HG03064 (cell line): ENCODE measurements around the gene TSG101.

ENCODE experiments used
- ATAC-seq: cut with Tn5 transposase; IDR thresholded peaks from one replicate; pipeline ENCODE4 v1.9.1; 2021; ENCODE audit warnings: low read depth; ENCODE audit not compliant: unreplicated experiment

TSG101 gene, protein sequence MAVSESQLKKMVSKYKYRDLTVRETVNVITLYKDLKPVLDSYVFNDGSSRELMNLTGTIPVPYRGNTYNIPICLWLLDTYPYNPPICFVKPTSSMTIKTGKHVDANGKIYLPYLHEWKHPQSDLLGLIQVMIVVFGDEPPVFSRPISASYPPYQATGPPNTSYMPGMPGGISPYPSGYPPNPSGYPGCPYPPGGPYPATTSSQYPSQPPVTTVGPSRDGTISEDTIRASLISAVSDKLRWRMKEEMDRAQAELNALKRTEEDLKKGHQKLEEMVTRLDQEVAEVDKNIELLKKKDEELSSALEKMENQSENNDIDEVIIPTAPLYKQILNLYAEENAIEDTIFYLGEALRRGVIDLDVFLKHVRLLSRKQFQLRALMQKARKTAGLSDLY

DNA sequence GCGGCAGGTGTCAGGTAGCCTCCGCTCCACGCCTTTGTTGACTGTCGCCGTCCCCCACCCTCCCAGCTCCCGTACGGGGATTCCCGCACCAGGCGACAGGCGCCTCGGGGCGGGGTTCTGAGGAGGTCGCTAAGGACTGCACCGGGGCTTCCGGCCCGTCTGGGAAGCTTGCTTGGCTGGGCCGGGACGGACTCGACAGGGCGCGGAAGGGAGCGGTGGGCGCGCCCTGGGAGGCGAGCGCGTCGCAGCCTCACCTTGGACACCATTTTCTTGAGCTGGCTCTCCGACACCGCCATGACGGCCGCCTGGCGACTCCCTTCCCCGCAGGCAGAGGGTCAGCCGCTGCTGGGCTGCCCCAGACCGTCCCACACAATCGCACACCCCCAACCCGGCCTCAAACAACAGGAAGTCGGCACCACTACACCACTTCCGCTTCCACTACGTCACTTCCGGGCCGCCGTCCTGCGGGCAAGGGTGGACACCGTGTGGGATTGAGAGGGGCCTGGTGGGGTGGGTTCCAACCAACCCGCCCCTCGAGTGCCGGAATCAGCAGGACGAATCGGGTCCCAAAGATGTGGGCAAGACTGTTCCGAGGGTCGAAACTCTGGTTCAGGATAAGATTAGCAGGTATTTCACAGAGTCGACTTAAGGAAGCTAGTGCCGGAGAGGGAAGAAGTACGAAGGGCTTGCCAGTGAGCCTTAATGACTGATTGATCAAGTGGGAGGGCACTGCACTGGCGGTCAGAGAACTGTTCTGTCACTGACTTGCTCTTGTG lies at the start of gene TSG101:
Gene TSG101 (minus strand): TSS at position 422 of the 776 bp plus-strand sequence. CDS start 126 bp downstream, at position 296.
- peak; percentile 97 for ATAC-seq

DNA sequence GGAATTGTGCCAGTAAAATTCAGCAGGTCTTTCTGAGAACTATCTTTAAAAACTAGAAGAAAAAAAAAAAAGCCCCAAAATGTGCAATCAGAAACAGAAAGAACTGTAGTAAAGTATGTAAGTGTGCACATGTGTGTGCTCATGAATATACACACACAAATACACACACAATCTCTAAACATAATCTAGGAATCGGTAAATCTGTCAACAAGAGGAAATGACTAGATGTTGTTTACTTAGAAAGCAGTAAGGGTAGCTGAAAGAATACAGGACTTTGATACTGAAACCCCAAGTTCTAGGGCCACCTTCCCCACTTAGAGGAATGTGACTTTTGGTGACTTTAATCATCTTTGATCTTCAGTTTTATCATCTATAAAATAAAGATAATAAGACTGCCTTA lies 48.6 kb upstream of the TSG101 start:
- ATAC-seq, result no peak

DNA sequence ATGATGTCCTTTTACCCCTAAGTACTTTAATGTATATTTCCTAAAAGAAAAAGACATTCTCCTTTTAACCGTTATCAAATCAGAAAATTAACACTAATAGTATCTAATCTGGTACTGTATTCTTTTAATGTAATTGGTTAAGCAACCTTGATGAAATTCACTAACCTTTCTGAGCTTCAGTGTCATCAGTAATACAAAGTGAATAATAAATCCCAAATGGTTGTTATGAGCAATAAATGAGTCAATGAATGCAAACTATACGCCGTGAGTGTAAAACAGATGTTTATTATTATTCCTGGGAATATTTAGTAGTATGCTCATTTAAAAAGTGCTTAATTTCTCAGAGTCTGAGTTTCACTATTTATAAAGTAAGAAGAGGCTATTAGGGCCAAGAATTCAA lies 40.3 kb upstream of the TSG101 start:
- ATAC-seq, result no peak

DNA sequence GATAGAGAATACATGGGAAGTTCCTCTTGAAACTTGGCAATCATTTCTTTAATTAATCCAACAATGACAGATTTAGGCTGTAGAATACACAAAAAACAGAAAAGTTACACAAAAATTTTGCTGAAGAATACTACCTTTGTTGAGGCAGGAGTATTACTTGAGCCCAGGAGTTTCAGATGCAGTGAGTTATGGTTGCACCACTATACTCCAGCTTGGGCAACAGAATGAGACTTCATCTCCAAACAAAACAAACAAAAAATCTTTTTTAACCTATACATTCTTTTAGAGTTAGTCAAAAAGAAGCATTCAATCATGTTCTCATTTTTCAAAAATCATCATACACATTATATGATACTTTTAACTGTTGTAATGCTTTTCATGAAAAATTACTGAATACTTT lies 39.7 kb upstream of the TSG101 start:
- no peak for ATAC-seq

DNA sequence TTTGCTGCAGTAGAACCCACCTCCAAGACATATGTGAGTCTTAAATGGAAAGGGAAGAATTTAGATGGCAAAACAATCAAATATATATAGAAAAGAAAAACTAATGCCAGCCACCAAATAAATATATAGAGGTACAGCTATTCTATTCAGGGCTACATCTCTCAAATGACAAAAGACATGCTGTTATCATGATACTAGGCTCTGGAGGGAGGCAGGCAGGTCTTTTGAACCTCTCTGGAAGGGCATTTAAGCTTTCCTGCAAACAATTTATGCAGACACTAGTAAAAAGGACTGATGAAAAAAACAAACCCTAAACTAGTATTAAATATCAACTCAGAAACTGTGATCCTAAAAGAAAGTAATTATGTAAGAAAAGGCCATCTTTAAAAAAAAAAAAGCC lies 37.4 kb upstream of the TSG101 start:
- ATAC-seq, result no peak

DNA sequence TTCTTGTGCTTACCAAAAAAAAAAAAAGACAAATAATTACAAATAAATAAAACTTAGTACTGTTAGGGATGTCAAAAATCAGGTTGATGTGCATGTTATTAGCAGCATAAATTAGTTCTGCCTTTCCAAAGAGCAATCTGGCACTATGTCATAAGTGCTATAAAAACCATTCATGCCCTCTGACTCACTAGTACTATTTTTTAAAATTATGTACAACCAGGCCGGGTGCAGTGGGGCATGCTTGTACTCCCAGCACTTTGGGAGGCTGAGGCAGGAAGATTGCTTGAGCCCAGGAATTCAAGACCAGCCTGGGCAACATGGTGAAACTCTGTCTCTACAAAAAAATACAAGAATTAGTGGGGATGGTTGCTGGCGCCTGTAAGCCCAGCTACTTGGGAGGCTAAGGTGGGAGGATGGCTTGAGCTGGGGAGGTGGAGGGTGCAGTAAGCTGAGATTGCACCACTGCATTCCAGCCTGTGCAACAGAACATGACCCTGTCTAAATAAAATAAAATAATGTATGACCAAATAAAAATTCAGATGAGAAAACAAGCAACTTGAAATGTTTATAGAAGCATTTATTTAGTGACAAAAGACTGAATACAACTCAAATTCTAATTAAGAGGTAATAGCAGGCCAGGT lies 36.5 kb upstream of the TSG101 start:
- no peak for ATAC-seq

DNA sequence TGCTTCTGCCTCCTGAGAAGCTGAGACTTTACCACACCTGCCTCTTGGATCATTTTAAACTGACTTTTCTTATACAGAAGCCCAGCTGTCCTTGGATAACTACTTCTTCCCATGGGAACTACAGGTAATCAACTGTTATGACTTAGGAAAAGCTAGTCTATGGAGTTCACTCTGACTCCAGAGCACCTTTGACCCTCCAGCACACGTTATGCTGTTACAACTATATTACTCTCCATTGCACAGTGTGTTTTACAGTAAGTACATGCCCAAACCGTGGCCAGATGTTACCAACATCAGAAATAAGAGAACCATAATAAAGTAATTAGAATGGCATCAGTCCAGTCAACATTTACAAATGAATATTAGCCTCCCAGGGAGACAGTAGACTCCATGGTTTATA lies 21.3 kb upstream of the TSG101 start:
- no peak for ATAC-seq

DNA sequence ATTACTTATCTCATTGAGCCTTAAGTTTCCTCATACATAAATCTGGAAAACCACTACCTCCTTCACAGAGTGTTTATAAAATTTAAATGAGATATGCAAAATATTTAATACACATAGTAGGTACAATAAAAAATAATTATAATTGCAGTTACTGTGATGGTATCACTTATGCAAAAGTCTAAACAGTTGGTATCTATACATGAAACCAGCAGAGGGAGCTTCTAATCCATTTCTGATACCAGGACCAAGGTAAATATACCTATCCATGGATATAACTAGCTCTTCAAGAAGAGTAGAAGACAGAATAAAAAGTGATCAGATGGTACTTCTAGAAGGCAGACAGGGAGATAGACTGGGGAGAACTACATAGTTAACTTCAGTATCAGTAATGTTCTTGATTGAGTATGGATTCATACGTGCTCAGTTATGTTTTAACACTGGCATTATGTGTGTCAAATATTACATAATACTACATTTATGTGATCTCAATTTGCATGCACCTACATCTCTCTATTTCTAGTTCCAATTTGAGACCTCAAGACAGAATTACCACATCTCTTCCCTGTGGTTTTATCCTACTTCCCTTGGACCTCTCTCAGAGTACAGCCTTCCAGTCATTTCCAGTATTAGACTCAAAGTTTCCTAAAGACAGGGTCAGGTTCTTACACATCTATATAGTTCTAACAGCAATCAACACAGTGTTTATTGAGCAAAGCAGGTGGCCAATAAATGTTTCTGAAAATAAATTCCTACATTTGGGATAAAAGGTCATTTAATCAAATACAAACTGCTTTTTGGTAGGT lies 13.7 kb upstream of the TSG101 start:
- ATAC-seq, result no peak

DNA sequence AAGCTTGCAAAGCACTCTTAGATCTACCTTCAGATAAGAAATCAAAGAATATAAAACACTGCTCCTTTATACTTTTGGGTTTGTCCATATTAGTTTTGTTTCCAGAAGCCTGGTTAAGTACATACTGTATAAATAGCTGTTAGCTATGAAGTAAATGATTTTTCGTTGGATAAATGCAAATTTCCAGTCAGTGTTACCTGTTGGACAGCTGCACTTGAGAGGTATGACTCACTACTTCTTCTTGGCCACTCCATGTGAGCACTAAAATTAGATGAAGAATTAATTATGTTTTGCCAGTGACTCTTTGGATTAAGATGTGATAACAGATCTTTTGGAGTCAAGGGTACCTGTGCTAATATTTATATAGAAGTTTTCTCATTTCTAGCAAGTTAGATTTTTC lies 9.5 kb upstream of the TSG101 start:
- ATAC-seq, result no peak

DNA sequence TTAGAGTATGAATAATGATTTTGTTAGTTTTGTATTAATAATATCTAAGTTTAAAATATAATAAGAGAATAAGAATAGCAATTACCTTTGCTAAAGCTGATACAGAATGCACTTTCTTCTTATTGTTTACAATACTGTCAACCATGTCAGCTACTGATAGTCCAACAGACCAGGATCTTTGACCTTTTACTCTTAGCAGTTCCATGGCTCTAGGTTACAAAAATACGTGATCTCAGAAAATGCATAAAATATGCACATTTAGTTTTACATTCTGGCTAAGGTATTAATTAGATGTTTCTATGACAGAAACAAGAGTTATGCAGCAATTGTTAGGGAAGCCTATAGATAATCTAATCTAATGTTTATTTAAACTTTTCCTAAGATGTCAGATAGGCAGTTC lies 7.5 kb upstream of the TSG101 start:
- no peak for ATAC-seq

DNA sequence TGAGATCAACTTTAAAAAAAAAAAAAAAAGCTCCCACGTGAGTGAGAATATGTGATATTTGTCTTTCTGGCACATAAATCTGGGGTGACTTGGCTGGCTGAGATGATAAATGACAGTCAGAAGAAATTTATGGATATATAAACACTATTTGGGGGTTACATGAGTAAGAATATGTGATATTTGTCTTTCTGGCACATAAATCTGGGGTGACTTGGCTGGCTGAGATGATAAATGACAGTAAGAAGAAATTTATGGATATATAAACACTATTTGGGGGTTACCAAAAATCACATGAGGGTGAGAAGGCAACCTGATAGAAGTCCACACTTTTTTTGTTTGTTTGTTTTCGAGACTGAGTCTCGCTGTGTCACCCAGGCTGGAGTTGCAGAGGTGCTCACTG lies 6.6 kb upstream of the TSG101 start:
- ATAC-seq, result no peak

DNA sequence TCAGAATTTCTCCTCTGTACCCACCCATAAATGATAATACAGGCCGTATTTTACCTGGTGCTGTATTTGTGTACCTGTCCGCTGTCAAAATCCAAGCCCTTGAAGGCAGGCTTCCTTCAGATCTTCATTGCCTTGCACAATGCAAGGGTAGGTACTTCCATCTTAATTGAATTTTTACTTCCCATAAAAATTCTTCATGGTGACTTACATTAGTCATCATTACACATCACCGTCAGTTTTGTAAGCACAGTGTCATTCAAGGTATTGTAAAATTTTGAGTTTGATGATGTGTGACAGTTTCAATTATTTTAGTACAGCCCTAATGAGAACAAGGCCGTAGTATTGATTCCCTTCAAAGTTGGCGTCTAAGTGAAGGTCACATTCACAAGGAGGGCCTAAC lies 770 bp upstream of the TSG101 start:
- ATAC-seq, result no peak

DNA sequence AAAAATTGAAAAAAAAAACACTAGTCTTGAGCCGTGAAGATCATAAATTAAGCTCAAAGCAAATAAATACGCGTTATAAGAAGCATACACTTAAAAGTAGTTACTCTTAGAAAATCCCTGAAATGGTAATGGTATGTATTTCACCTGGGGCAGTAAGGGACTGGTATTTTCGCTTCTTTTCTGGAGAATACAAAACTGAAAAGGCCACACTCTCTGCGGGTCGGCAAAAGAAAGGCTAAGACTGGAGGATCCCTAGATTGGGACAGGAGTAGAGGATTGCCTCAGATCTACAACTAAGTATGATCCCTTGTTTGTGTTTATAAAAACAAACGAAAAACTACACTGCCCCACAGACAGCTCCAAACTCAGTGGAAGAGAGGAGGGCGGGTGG lies 617 bp downstream of the TSG101 start:
- ATAC-seq, result no peak

DNA sequence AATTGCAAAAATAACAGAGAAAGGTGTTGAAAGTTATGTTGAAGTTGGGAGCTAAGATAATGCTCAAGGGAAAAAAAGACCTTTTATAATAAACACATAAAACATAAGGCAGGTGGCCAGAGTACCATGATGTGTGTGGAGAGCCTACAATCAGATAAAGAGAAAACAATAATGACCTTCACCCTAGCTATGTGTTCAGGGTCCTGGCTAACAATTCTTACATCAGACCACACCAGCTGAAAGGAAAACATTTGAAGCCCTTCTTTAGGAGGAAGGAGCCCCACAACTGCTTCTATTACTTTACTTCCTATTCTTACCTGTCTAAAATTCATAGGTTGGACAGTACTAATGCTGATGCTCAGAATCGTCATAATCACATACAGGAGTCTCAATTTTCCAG lies 2.5 kb downstream of the TSG101 start:
- no peak for ATAC-seq

DNA sequence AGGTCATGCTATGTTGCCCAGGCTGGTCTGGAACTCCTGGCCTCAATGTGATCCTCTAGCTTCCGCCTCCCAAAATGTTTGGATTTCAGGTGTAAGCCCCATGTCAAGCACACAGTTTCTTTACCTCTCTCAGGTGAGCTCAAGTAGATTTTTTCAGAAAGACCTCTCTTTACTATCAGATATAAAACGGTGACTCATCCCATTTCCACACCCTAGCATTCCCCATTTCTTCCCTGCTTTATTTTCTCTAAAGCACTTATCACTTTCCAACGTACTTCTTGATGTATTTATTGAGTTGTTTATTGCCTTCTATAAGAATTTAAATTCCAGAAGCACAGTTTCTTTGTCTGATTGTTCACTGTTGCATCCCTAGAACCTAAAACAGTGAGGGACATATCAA lies 3.7 kb downstream of the TSG101 start:
- ATAC-seq, result no peak

DNA sequence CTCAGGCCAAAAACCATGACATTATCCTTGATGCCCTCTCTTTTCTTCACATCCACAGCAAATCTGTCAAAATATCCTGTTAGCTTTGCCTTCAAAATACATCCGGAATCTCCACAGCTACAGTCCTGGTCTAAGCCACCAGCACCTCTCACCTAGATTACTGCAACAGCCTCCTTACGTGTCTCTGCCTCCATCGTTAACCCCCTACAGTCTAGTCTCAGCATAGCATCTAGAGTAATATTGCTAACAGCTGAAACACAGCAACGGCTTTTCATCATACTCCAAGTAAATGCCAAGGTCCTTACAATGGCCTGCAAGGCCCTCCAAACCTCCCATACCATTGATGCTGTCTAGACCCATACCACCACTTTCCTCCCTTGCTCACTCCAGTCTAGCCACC lies 4.4 kb downstream of the TSG101 start:
- no peak for ATAC-seq

DNA sequence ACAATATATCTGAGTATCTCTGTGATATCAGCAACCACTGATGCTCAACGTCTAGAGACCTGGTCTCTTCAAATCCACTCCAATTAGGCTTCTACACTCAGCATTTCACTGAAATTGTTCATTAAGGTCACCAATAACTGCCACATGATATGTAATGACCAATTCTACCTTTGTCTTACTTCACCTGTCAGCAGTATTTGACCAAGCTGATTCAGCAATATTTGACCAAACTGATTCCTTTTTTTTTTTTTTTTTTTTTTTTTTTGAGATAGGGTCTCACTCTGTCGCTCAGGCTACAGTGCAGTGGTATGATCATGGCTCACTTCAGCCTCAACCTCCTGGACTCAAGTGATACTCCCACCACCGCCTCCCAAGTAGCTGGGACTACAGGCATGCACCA lies 5.6 kb downstream of the TSG101 start:
- ATAC-seq, result no peak

DNA sequence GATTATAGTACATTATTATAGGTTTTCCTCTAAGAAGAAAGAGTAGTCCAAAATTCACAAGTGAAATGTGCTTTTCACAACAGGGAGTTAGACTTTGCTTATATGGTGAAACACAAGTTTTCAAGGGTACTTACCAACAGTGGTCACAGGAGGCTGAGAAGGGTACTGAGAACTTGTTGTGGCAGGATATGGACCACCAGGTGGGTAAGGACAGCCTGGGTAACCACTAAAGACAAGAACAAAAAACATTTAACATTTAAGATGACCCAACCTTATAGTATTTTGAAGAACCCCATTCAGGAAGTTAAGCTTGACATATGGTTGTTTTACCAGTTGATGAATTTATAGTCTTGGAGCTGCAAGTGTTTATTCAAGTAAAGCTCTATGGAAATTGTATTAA lies 24.4 kb downstream of the TSG101 start:
- no peak for ATAC-seq

DNA sequence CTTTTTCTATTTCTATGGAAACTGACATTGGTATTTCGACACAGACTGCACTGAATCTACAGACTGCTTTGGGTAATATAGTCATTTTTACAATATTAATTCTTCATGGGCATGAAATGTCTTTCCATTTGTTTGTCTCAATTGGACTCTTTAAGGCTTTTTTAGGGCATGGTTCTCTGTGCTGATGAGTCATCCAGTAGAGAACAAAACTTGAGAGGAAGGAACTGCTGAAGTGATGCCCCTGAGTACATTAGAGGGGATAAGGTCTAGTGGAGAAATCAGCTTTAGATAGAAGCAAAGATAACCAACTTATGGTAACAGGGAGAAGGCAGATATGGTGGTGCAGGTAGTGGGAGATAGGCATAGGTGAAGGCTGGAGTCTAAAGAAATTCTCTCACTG lies 25.1 kb downstream of the TSG101 start:
- no peak for ATAC-seq

DNA sequence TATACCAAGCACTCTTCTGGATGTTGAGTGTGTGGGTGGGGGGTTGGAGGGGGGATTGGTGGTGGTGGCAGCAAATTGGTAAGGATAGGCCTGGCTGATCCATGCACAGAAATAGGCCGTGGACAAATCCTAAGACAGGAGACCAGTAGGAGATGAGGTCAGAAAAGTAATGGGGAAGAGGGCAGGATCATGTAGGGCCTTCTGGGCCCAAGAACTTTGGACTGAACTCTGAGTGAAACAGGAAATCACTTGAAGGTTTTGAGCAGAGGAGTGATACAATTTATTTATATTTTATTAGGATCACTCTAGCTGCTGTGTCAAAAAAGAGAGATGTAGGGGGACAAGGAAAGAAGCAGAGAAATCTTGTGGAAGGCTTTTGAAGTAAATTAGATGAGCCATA lies 28.7 kb downstream of the TSG101 start:
- no peak for ATAC-seq

DNA sequence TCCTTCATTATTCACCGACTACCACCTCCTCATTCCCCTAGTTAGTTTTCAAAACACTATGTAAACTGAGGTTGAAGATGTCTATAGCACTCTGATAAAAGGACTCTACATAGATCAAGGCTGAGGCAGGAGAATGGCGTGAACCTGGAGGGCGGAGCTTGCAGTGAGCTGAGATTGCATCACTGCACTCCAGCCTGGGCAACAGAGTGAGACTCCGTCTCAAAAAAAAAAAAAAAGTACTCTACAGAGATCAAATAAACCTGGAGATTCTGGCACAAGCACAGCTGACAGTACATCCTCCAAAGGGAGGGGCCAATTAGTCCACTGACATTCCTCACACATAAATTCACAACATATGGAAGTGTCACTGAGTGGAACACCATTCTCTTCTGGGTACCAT lies 31.0 kb downstream of the TSG101 start:
- no peak for ATAC-seq
